GM21529 (cell line): ENCODE data around the gene IL18BP.

Experiments
- ATAC-seq: cut with Tn5 transposase; IDR thresholded peaks from one replicate; pipeline ENCODE4 v1.9.1; 2021; ENCODE audit not compliant: unreplicated experiment

Gene IL18BP

DNA sequence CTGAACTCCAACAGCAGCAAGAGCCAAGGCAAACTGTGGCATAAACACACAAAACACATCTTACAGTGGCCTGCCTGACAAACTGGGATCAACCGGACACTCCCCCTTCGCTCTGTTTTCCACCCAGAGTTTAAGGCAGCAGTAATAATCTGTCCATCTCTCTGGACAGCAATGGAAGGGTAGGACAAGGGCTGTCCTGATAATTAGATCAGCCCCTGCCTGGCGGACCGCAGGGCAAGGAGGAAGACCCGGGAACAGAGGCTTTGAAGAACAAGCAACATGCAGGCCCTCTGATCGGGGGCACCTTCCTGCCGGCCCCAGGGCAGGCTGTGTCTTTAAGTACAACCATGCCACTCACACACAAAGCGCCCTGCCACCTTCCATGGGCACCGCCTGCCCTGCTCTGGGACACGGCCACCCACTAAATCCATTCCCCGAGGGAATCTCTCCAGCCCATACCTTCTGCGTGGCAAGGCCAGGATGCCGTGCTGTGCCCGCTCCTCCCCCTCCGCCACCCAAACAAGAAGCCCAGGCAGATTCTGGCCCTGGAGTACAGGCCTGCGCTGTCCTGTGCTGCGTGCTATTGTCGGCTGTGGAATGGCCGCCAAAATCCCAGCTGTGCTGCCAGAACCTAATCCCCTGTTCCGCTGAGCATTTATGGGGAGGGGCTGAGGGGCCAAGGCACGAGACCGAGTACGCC is 42.8 kb downstream of the IL18BP start:
- ATAC-seq = no peak

DNA sequence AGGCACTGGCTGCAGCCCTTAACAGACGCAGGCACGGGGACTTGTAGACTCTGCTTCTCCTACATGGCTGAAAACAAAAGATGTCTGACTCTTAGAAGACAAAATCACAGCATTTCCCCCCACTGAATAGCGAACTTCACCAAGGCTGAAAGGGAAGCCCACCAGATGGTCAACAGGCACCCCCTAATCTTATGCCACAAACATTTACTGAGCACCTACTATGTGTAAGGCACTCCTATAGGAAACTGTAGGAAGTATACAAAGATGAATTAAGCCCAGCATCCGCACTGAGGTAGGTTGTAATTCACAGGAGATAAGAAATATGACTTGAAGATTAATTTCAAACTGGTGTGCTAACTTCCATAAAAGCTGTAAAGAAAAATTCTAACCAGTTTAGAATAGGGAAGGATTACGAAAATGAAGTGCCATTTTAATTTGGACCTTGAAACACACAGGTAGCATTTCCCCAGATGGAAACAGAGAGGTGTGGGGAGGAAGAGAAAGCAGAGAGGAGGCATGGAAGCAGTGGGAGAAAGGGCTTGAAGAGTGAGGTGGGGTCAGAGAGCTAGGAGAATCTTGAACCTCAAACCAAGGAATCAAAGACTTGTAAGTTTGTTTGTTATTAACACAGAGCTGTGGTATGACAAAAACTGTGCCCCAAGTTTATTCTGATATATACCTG is 43.5 kb downstream of the IL18BP start:
- ATAC-seq = no peak

DNA sequence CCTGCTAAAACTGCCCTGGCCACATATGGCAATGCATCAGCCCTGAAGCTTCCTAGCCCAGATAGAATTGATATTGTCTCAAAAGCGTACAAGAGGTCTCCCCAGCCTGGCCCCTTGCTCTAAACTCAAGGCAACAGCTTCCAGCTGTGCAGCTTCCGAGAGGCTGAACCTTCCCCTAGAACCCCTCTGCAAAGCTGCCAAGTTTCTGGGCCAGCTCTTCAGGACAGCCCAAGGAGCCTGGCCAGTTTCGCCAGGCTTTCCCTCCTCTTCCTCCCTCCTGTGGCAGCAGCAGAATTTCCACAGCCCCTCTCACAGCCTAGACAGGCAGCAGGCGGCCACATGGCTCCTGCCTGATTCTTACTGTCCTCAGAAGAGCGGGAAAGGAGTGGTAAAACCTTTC is 47.1 kb downstream of the IL18BP start:
- ATAC-seq = no peak

DNA sequence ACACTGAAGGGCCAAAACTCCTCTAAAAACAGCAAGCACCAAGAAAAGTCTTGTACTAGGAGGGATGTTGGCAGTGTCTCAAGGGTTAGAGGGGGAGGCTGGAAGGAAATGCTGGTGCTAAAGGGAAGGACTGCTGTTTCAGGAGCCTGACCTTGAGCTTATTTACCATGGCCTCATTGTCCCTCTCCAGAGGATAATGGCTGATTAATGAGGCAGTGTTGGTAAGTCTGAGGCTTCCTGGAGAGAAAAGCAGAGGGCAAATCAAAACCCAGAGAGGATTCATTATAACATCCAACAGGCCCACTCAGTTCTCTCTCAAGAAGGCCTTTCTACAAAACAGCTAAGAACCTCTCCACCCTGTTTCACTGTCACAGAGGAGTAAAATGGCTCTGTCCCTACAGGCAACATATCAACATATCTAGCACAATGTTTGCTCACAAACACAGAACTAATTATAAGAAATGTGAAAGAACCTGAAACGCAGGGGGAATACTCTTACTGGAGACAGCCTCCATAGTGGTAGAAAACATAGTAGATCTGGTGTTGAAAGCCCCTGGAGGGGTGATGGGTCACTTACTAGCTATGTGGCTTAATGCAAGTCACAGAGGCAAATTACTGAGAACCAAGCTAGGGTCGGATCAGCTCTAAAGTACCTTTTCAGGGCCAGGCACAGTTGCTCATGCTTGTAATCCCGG is 50.2 kb downstream of the IL18BP start:
- no peak for ATAC-seq
